IMR-90 (cell line): ENCODE data around the gene BROX. TPM values are rescaled to one million over a fixed set of nuclear protein-coding genes. Genes with fewer than 3 reads are reported as not detected.

Experiments used
- ATAC-seq: fragments of 200-7000 bp; cut with Tn5 transposase; 2 replicates; pipeline ENCODE4 v1.9.1; 2020; ENCODE audit warnings: low read depth, mild to moderate bottlenecking, moderate library complexity
- BruUV-seq: library from RNA; stranded (reverse); fragments of 400-500 nt; replicated peaks from 2 replicates; lab custom pipeline; 2021; lab: Mats Ljungman, UMichigan
- CTCF ChIA-PET: fragments of 300-600 bp; formaldehyde crosslinking; extraction: SDS; loops from one replicate; lab custom pipeline; 2021; ENCODE audit warnings: antibody characterized with exemption; lab: Yijun Ruan, JAX
- POLR2A ChIA-PET: fragments of 300-600 bp; sonication (Branson Sonifier 250); formaldehyde crosslinking; loops from one replicate; lab custom pipeline; 2022; ENCODE audit warnings: antibody characterized with exemption; ENCODE audit not compliant: unreplicated experiment; lab: Charles Lee
- DNase-seq: peaks from one replicate; pipeline ENCODE4 v3.0.0; 2013
- H2AFZ ChIP-seq: replicated peaks from 2 replicates; pipeline ENCODE3; 2013; ENCODE audit warnings: low read length, mild to moderate bottlenecking; ENCODE audit not compliant: poor library complexity
- H2AK5ac ChIP-seq: 2 replicates; pipeline ENCODE4 v1.6.1; 2013; ENCODE audit warnings: low read depth, low read length, inconsistent platforms
- H2AK9ac ChIP-seq: replicated peaks from 2 replicates; pipeline ENCODE3; 2013; ENCODE audit warnings: mild to moderate bottlenecking, low read depth, low read length, moderate library complexity; ENCODE audit not compliant: poor library complexity
- H2BK120ac ChIP-seq: 2 replicates; pipeline ENCODE4 v1.6.1; 2013; ENCODE audit warnings: low read depth, low read length, inconsistent platforms
- H2BK15ac ChIP-seq: 3 replicates; pipeline ENCODE4 v1.6.1; 2013; ENCODE audit warnings: low read depth, low read length, inconsistent platforms
- H2BK20ac ChIP-seq: 2 replicates; pipeline ENCODE4 v1.6.1; 2013; ENCODE audit warnings: low read depth, mild to moderate bottlenecking, inconsistent platforms, low read length, moderate library complexity
- H2BK5ac ChIP-seq: 2 replicates; pipeline ENCODE4 v1.6.1; 2013; ENCODE audit warnings: mild to moderate bottlenecking, low read depth, low read length, inconsistent platforms; ENCODE audit not compliant: poor library complexity, severe bottlenecking
- H3K14ac ChIP-seq: replicated peaks from 2 replicates; pipeline ENCODE4 v1.6.1; 2013; ENCODE audit warnings: low read depth, low read length, inconsistent platforms
- H3K18ac ChIP-seq: 2 replicates; pipeline ENCODE4 v1.6.1; 2013; ENCODE audit warnings: low read depth, low read length, control low read depth
- H3K23ac ChIP-seq: 2 replicates; pipeline ENCODE4 v1.6.1; 2013; ENCODE audit warnings: low read depth, low read length, inconsistent platforms
- H3K27ac ChIP-seq: 2 replicates; pipeline ENCODE4 v1.5.1; 2013; ENCODE audit warnings: mild to moderate bottlenecking, control low read depth, low read length; ENCODE audit not compliant: insufficient read depth
- H3K27me3 ChIP-seq: 2 replicates; pipeline ENCODE4 v1.6.1; 2013; ENCODE audit warnings: low read length; ENCODE audit not compliant: control insufficient read depth, insufficient read depth
- H3K36me3 ChIP-seq: 2 replicates; pipeline ENCODE4 v1.6.1; 2013; ENCODE audit warnings: low read length, mixed read lengths; ENCODE audit not compliant: control insufficient read depth, insufficient read depth
- H3K4ac ChIP-seq: 2 replicates; pipeline ENCODE4 v1.6.1; 2013; ENCODE audit warnings: low read depth, low read length, inconsistent platforms
- H3K4me1 ChIP-seq: 2 replicates; pipeline ENCODE4 v1.6.1; 2013; ENCODE audit warnings: low read length, mixed read lengths; ENCODE audit not compliant: control insufficient read depth, insufficient read depth
- H3K4me2 ChIP-seq: 2 replicates; pipeline ENCODE4 v1.6.1; 2013; ENCODE audit warnings: low read depth, mild to moderate bottlenecking, control low read depth, low read length, moderate library complexity
- H3K4me3 ChIP-seq: 2 replicates; pipeline ENCODE4 v1.5.1; 2013; ENCODE audit warnings: low read depth, mild to moderate bottlenecking, control low read depth, low read length, moderate library complexity; ENCODE audit not compliant: insufficient read depth
- H3K56ac ChIP-seq: 2 replicates; pipeline ENCODE4 v1.6.1; 2013; ENCODE audit warnings: low read length, inconsistent platforms; ENCODE audit not compliant: insufficient read depth; ENCODE audit errors: extremely low read depth
- H3K79me1 ChIP-seq, 2 experiments: 2 replicates each; pipeline ENCODE4 v1.6.1; 2013; ENCODE audit warnings: low read length in 2 of 2, inconsistent platforms in 1 of 2, low read depth in 1 of 2
- H3K9ac ChIP-seq: 2 replicates; pipeline ENCODE4 v1.6.1; 2013; ENCODE audit warnings: low read depth, low read length, control low read depth
- H3K9me1 ChIP-seq: 2 replicates; pipeline ENCODE4 v1.6.1; 2013; ENCODE audit warnings: low read length, inconsistent platforms; ENCODE audit not compliant: insufficient read depth
- H3K9me3 ChIP-seq: 2 replicates; pipeline ENCODE4 v1.6.1; 2013; ENCODE audit warnings: low read length; ENCODE audit not compliant: control insufficient read depth, insufficient read depth
- H4K20me1 ChIP-seq: 2 replicates; pipeline ENCODE4 v1.6.1; 2013; ENCODE audit warnings: low read length, inconsistent platforms; ENCODE audit not compliant: insufficient read depth
- H4K5ac ChIP-seq: 2 replicates; pipeline ENCODE4 v1.6.1; 2013; ENCODE audit warnings: mild to moderate bottlenecking, low read depth, low read length, control low read depth
- H4K8ac ChIP-seq, 2 experiments: 2 replicates each; pipeline ENCODE4 v1.6.1; 2013; ENCODE audit warnings: low read depth in 2 of 2, low read length in 2 of 2, control low read depth in 1 of 2, inconsistent platforms in 1 of 2
- H4K91ac ChIP-seq: 2 replicates; pipeline ENCODE4 v1.6.1; 2013; ENCODE audit warnings: low read depth, low read length, inconsistent platforms; ENCODE audit not compliant: insufficient read depth
- BHLHE40 ChIP-seq: fragments of 150-350 bp; IDR thresholded peaks from 2 replicates; pipeline ENCODE4 v1.6.1; 2016; ENCODE audit warnings: mild to moderate bottlenecking, low read depth, low read length
- CEBPB ChIP-seq: IDR thresholded peaks from 2 replicates; pipeline ENCODE4 v1.6.1; 2012; ENCODE audit warnings: low read depth, low read length, improper control_type of control experiment
- CHD1 ChIP-seq: IDR thresholded peaks from 2 replicates; pipeline ENCODE4 v1.6.1; 2012; ENCODE audit warnings: low read depth, low read length, improper control_type of control experiment
- CTCF ChIP-seq: conservative IDR thresholded peaks from 2 replicates; pipeline ENCODE4 v1.5.1; 2012; ENCODE audit warnings: mild to moderate bottlenecking, low read depth, low read length, improper control_type of control experiment
- ELK1 ChIP-seq: fragments of 150-350 bp; IDR thresholded peaks from 2 replicates; pipeline ENCODE4 v1.6.1; 2016; ENCODE audit warnings: low read depth, mild to moderate bottlenecking, low read length, moderate library complexity, borderline replicate concordance
- FOS ChIP-seq: fragments of 150-350 bp; IDR thresholded peaks from 2 replicates; pipeline ENCODE4 v1.6.1; 2016; ENCODE audit warnings: low read depth, low read length
- MAFK ChIP-seq: IDR thresholded peaks from 2 replicates; pipeline ENCODE4 v1.6.1; 2012; ENCODE audit warnings: low read depth, low read length, improper control_type of control experiment
- MAZ ChIP-seq: IDR thresholded peaks from 2 replicates; pipeline ENCODE4 v1.6.1; 2012; ENCODE audit warnings: low read depth, mild to moderate bottlenecking, low read length, improper control_type of control experiment, moderate library complexity, borderline replicate concordance
- MXI1 ChIP-seq: IDR thresholded peaks from 2 replicates; pipeline ENCODE4 v1.6.1; 2012; ENCODE audit warnings: low read depth, mild to moderate bottlenecking, low read length, moderate library complexity, borderline replicate concordance
- NFE2L2 ChIP-seq: fragments of 150-350 bp; IDR thresholded peaks from 2 replicates; pipeline ENCODE4 v1.6.1; 2016; ENCODE audit warnings: low read depth, mild to moderate bottlenecking, low read length
- POLR2A ChIP-seq: IDR thresholded peaks from 2 replicates; pipeline ENCODE4 v1.6.1; 2012; ENCODE audit warnings: mild to moderate bottlenecking, low read depth, low read length
- RAD21 ChIP-seq: IDR thresholded peaks from 2 replicates; pipeline ENCODE4 v1.6.1; 2012; ENCODE audit warnings: low read length, improper control_type of control experiment
- RCOR1 ChIP-seq: IDR thresholded peaks from 2 replicates; pipeline ENCODE4 v1.6.1; 2012; ENCODE audit warnings: mild to moderate bottlenecking, low read length, improper control_type of control experiment; ENCODE audit not compliant: insufficient replicate concordance
- RFX5 ChIP-seq: IDR thresholded peaks from 2 replicates; pipeline ENCODE4 v1.8.0; 2012; ENCODE audit warnings: low read depth, mild to moderate bottlenecking, low read length, moderate library complexity
- SMC3 ChIP-seq: fragments of 150-350 bp; IDR thresholded peaks from 2 replicates; pipeline ENCODE4 v1.6.1; 2016; ENCODE audit warnings: low read depth, mild to moderate bottlenecking, antibody characterized with exemption, low read length, moderate library complexity
- USF2 ChIP-seq: fragments of 150-350 bp; IDR thresholded peaks from 2 replicates; pipeline ENCODE4 v1.6.1; 2017; ENCODE audit warnings: mild to moderate bottlenecking, antibody characterized with exemption, low read length, low read depth
- WGBS, 2 experiments: methylation state at CpG; one replicate each; pipeline versions ENCODE4 v1.1.5 to v1.1.7; 2013; ENCODE audit warnings: missing lambda C conversion rate in 2 of 2; ENCODE audit not compliant: insufficient read length in 1 of 2; ENCODE audit errors: extremely low coverage in 2 of 2; 5-methylcytosine and 5-hydroxymethylcytosine counted together
- dilution Hi-C: fragments of 300-500 bp; cut with HindIII; formaldehyde crosslinking; loops from one replicate; pipeline ENCODE4 v1.14.3; 2018; ENCODE audit warnings: low sequenced_read_pairs; ENCODE audit not compliant: unreplicated experiment
- in situ Hi-C: fragments of 300-500 bp; cut with MboI; formaldehyde crosslinking; loops from 3 replicates; pipeline ENCODE4 v1.14.3; 2019; ENCODE audit warnings: low sequenced_read_pairs, inconsistent platforms, mixed read lengths
- intact Hi-C: fragments of 100-400 bp; cut with micrococcal nuclease; formaldehyde crosslinking; loops from 2 replicates; pipeline ENCODE4 v1.10.0; 2022
- polyA plus RNA-seq, 3 experiments: library from polyadenylated mRNA; depleted of rRNA; stranded (reverse); fragments of >200 nt; gene quantifications; 2 replicates each; pipeline ENCODE4 v1.2.3, GENCODE V29; 2012; ENCODE audit warnings: low replicate concordance in 1 of 3
- total RNA-seq: library from RNA; depleted of rRNA; stranded (reverse); fragments of >200 nt; gene quantifications from 2 replicates; pipeline ENCODE4 v1.2.3, GENCODE V29; 2012

BROX gene
- total and polyA plus RNA-seq, 2 of the 4 experiments (the other 2 are of a cell fraction), result 6.8 to 43.4 TPM

- intact Hi-C loops, result no loop called here
- H2AK9ac ChIP-seq, result no peak overlapping the region
- in situ Hi-C loops, result no loop called here
- no peak overlapping the region for H2BK120ac ChIP-seq
- no peaks in the 10 kb centered on the region for H3K27me3 ChIP-seq
- no peak overlapping the region for H2BK15ac ChIP-seq
- no peak overlapping the region for H4K8ac ChIP-seq
- H4K20me1 ChIP-seq, result no peaks in the 10 kb centered on the region; the same call in 1 of the 2 replicates
- no peak overlapping the region for H3K4ac ChIP-seq
- no peak overlapping the region for H2AK5ac ChIP-seq
- no peak overlapping the region for H3K4me2 ChIP-seq
- H2BK20ac ChIP-seq, result no peak overlapping the region
- no peak overlapping the region for H2AFZ ChIP-seq
- H4K91ac ChIP-seq, result no peak overlapping the region
- no peak overlapping the region for H4K5ac ChIP-seq
- no peaks in the 10 kb centered on the region for H3K9me1 ChIP-seq
- no peak overlapping the region for H3K18ac ChIP-seq
- peaks cover 14% of the 10 kb centered on the region; the same call in 1 of the 2 replicates for H3K36me3 ChIP-seq
- no peaks in the 10 kb centered on the region for H3K4me1 ChIP-seq
- no peak overlapping the region for H3K23ac ChIP-seq
- peaks cover 15 to 31% of the 10 kb centered on the region in 2 experiments; a peak in 3 of 4 replicates for H3K79me1 ChIP-seq
- no peak overlapping the region for H3K9ac ChIP-seq
- dilution Hi-C loops, result no loop called here
- WGBS, 2 experiments, result no CpG with 5 or more reads among the region's 4 CpGs
- BruUV-seq, result no TSS peak
- CTCF ChIA-PET, result no interaction called here
- no peak overlapping the region for H3K27ac ChIP-seq
- TF ChIP-seq SMC3, result no peak
- no peak for TF ChIP-seq CHD1
- TF ChIP-seq CTCF, result no peak
- no peak for TF ChIP-seq RAD21
- TF ChIP-seq RFX5, result no peak
- no peak for TF ChIP-seq CEBPB
- TF ChIP-seq BHLHE40, result no peak
- no peak for TF ChIP-seq MXI1
- no peak for TF ChIP-seq MAFK
- no peak for TF ChIP-seq USF2
- no peak for TF ChIP-seq POLR2A
- TF ChIP-seq ELK1, result no peak
- TF ChIP-seq RCOR1, result no peak
- TF ChIP-seq NFE2L2, result no peak
- TF ChIP-seq MAZ, result no peak
- TF ChIP-seq FOS, result no peak
- H3K14ac ChIP-seq, result no peak overlapping the region
- no peak overlapping the region for H3K4me3 ChIP-seq
- ATAC-seq (no peak), DNase-seq (no peak)
- H3K56ac ChIP-seq, result no peak overlapping the region
- POLR2A ChIA-PET, result no interaction called here
- H3K9me3 ChIP-seq, result no peaks in the 10 kb centered on the region
- H2BK5ac ChIP-seq, result no peak overlapping the region
Observed at GRCh38 chr1:222702210-222702609, 10.2 kb upstream of the BROX start.
